IMR-90 (cell line): ENCODE data around the gene AGMO. TPM values are rescaled to one million over a fixed set of nuclear protein-coding genes. Genes with fewer than 3 reads are reported as not detected.

Source experiments
- ATAC-seq: fragments of 200-7000 bp; cut with Tn5 transposase; 2 replicates; pipeline ENCODE4 v1.9.1; 2020; ENCODE audit warnings: low read depth, mild to moderate bottlenecking, moderate library complexity
- BruUV-seq: library from RNA; stranded (reverse); fragments of 400-500 nt; replicated peaks from 2 replicates; lab custom pipeline; 2021; lab: Mats Ljungman, UMichigan
- CTCF ChIA-PET: fragments of 300-600 bp; formaldehyde crosslinking; extraction: SDS; loops from one replicate; lab custom pipeline; 2021; ENCODE audit warnings: antibody characterized with exemption; lab: Yijun Ruan, JAX
- POLR2A ChIA-PET: fragments of 300-600 bp; sonication (Branson Sonifier 250); formaldehyde crosslinking; loops from one replicate; lab custom pipeline; 2022; ENCODE audit warnings: antibody characterized with exemption; ENCODE audit not compliant: unreplicated experiment; lab: Charles Lee
- DNase-seq: peaks from one replicate; pipeline ENCODE4 v3.0.0; 2013
- H2AFZ ChIP-seq: replicated peaks from 2 replicates; pipeline ENCODE3; 2013; ENCODE audit warnings: low read length, mild to moderate bottlenecking; ENCODE audit not compliant: poor library complexity
- H2AK5ac ChIP-seq: 2 replicates; pipeline ENCODE4 v1.6.1; 2013; ENCODE audit warnings: low read depth, low read length, inconsistent platforms
- H2AK9ac ChIP-seq: replicated peaks from 2 replicates; pipeline ENCODE3; 2013; ENCODE audit warnings: mild to moderate bottlenecking, low read depth, low read length, moderate library complexity; ENCODE audit not compliant: poor library complexity
- H2BK120ac ChIP-seq: 2 replicates; pipeline ENCODE4 v1.6.1; 2013; ENCODE audit warnings: low read depth, low read length, inconsistent platforms
- H2BK15ac ChIP-seq: 3 replicates; pipeline ENCODE4 v1.6.1; 2013; ENCODE audit warnings: low read depth, low read length, inconsistent platforms
- H2BK20ac ChIP-seq: 2 replicates; pipeline ENCODE4 v1.6.1; 2013; ENCODE audit warnings: low read depth, mild to moderate bottlenecking, inconsistent platforms, low read length, moderate library complexity
- H2BK5ac ChIP-seq: 2 replicates; pipeline ENCODE4 v1.6.1; 2013; ENCODE audit warnings: mild to moderate bottlenecking, low read depth, low read length, inconsistent platforms; ENCODE audit not compliant: poor library complexity, severe bottlenecking
- H3K14ac ChIP-seq: replicated peaks from 2 replicates; pipeline ENCODE4 v1.6.1; 2013; ENCODE audit warnings: low read depth, low read length, inconsistent platforms
- H3K18ac ChIP-seq: 2 replicates; pipeline ENCODE4 v1.6.1; 2013; ENCODE audit warnings: low read depth, low read length, control low read depth
- H3K23ac ChIP-seq: 2 replicates; pipeline ENCODE4 v1.6.1; 2013; ENCODE audit warnings: low read depth, low read length, inconsistent platforms
- H3K27ac ChIP-seq: 2 replicates; pipeline ENCODE4 v1.5.1; 2013; ENCODE audit warnings: mild to moderate bottlenecking, control low read depth, low read length; ENCODE audit not compliant: insufficient read depth
- H3K27me3 ChIP-seq: 2 replicates; pipeline ENCODE4 v1.6.1; 2013; ENCODE audit warnings: low read length; ENCODE audit not compliant: control insufficient read depth, insufficient read depth
- H3K36me3 ChIP-seq: 2 replicates; pipeline ENCODE4 v1.6.1; 2013; ENCODE audit warnings: low read length, mixed read lengths; ENCODE audit not compliant: control insufficient read depth, insufficient read depth
- H3K4ac ChIP-seq: 2 replicates; pipeline ENCODE4 v1.6.1; 2013; ENCODE audit warnings: low read depth, low read length, inconsistent platforms
- H3K4me1 ChIP-seq: 2 replicates; pipeline ENCODE4 v1.6.1; 2013; ENCODE audit warnings: low read length, mixed read lengths; ENCODE audit not compliant: control insufficient read depth, insufficient read depth
- H3K4me2 ChIP-seq: 2 replicates; pipeline ENCODE4 v1.6.1; 2013; ENCODE audit warnings: low read depth, mild to moderate bottlenecking, control low read depth, low read length, moderate library complexity
- H3K4me3 ChIP-seq: 2 replicates; pipeline ENCODE4 v1.5.1; 2013; ENCODE audit warnings: low read depth, mild to moderate bottlenecking, control low read depth, low read length, moderate library complexity; ENCODE audit not compliant: insufficient read depth
- H3K56ac ChIP-seq: 2 replicates; pipeline ENCODE4 v1.6.1; 2013; ENCODE audit warnings: low read length, inconsistent platforms; ENCODE audit not compliant: insufficient read depth; ENCODE audit errors: extremely low read depth
- H3K79me1 ChIP-seq, 2 experiments: 2 replicates each; pipeline ENCODE4 v1.6.1; 2013; ENCODE audit warnings: low read length in 2 of 2, inconsistent platforms in 1 of 2, low read depth in 1 of 2
- H3K9ac ChIP-seq: 2 replicates; pipeline ENCODE4 v1.6.1; 2013; ENCODE audit warnings: low read depth, low read length, control low read depth
- H3K9me1 ChIP-seq: 2 replicates; pipeline ENCODE4 v1.6.1; 2013; ENCODE audit warnings: low read length, inconsistent platforms; ENCODE audit not compliant: insufficient read depth
- H3K9me3 ChIP-seq: 2 replicates; pipeline ENCODE4 v1.6.1; 2013; ENCODE audit warnings: low read length; ENCODE audit not compliant: control insufficient read depth, insufficient read depth
- H4K20me1 ChIP-seq: 2 replicates; pipeline ENCODE4 v1.6.1; 2013; ENCODE audit warnings: low read length, inconsistent platforms; ENCODE audit not compliant: insufficient read depth
- H4K5ac ChIP-seq: 2 replicates; pipeline ENCODE4 v1.6.1; 2013; ENCODE audit warnings: mild to moderate bottlenecking, low read depth, low read length, control low read depth
- H4K8ac ChIP-seq, 2 experiments: 2 replicates each; pipeline ENCODE4 v1.6.1; 2013; ENCODE audit warnings: low read depth in 2 of 2, low read length in 2 of 2, control low read depth in 1 of 2, inconsistent platforms in 1 of 2
- H4K91ac ChIP-seq: 2 replicates; pipeline ENCODE4 v1.6.1; 2013; ENCODE audit warnings: low read depth, low read length, inconsistent platforms; ENCODE audit not compliant: insufficient read depth
- BHLHE40 ChIP-seq: fragments of 150-350 bp; IDR thresholded peaks from 2 replicates; pipeline ENCODE4 v1.6.1; 2016; ENCODE audit warnings: mild to moderate bottlenecking, low read depth, low read length
- CEBPB ChIP-seq: IDR thresholded peaks from 2 replicates; pipeline ENCODE4 v1.6.1; 2012; ENCODE audit warnings: low read depth, low read length, improper control_type of control experiment
- ELK1 ChIP-seq: fragments of 150-350 bp; IDR thresholded peaks from 2 replicates; pipeline ENCODE4 v1.6.1; 2016; ENCODE audit warnings: low read depth, mild to moderate bottlenecking, low read length, moderate library complexity, borderline replicate concordance
- FOS ChIP-seq: fragments of 150-350 bp; IDR thresholded peaks from 2 replicates; pipeline ENCODE4 v1.6.1; 2016; ENCODE audit warnings: low read depth, low read length
- MAFK ChIP-seq: IDR thresholded peaks from 2 replicates; pipeline ENCODE4 v1.6.1; 2012; ENCODE audit warnings: low read depth, low read length, improper control_type of control experiment
- MXI1 ChIP-seq: IDR thresholded peaks from 2 replicates; pipeline ENCODE4 v1.6.1; 2012; ENCODE audit warnings: low read depth, mild to moderate bottlenecking, low read length, moderate library complexity, borderline replicate concordance
- NFE2L2 ChIP-seq: fragments of 150-350 bp; IDR thresholded peaks from 2 replicates; pipeline ENCODE4 v1.6.1; 2016; ENCODE audit warnings: low read depth, mild to moderate bottlenecking, low read length
- RAD21 ChIP-seq: IDR thresholded peaks from 2 replicates; pipeline ENCODE4 v1.6.1; 2012; ENCODE audit warnings: low read length, improper control_type of control experiment
- SMC3 ChIP-seq: fragments of 150-350 bp; IDR thresholded peaks from 2 replicates; pipeline ENCODE4 v1.6.1; 2016; ENCODE audit warnings: low read depth, mild to moderate bottlenecking, antibody characterized with exemption, low read length, moderate library complexity
- dilution Hi-C: fragments of 300-500 bp; cut with HindIII; formaldehyde crosslinking; loops from one replicate; pipeline ENCODE4 v1.14.3; 2018; ENCODE audit warnings: low sequenced_read_pairs; ENCODE audit not compliant: unreplicated experiment
- in situ Hi-C: fragments of 300-500 bp; cut with MboI; formaldehyde crosslinking; loops from 3 replicates; pipeline ENCODE4 v1.14.3; 2019; ENCODE audit warnings: low sequenced_read_pairs, inconsistent platforms, mixed read lengths
- intact Hi-C: fragments of 100-400 bp; cut with micrococcal nuclease; formaldehyde crosslinking; loops from 2 replicates; pipeline ENCODE4 v1.10.0; 2022
- polyA plus RNA-seq, 3 experiments: library from polyadenylated mRNA; depleted of rRNA; stranded (reverse); fragments of >200 nt; gene quantifications; 2 replicates each; pipeline ENCODE4 v1.2.3, GENCODE V29; 2012; ENCODE audit warnings: low replicate concordance in 1 of 3
- total RNA-seq: library from RNA; depleted of rRNA; stranded (reverse); fragments of >200 nt; gene quantifications from 2 replicates; pipeline ENCODE4 v1.2.3, GENCODE V29; 2012

Gene AGMO
- total and polyA plus RNA-seq, 2 of the 4 experiments (the other 2 are of a cell fraction), result not detected

DNA sequence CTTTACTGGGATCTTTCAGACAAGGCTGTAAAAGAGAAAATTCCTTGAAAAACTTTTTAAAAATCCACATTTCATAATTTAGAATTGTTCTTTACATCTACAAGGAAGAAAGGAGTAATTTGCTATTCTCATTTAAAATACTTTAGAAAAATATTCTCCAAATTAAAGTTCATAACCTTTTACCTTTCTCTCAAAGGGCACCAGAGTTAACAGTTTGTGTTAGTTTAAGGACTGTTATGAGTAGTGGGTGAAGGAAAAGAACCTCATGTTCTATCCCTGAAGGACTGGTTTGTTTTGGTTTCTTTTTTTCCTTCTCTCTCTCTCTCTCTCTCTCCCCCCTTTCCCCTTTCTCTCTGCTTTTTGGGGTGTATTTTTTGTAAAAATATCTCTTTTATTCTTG is 4.1 kb downstream of the AGMO start:
- no peak overlapping the region for H3K18ac ChIP-seq
- H4K5ac ChIP-seq, result no peak overlapping the region
- no peak overlapping the region for H3K23ac ChIP-seq
- BruUV-seq, result no TSS peak
- no peak overlapping the region for H2BK20ac ChIP-seq
- H3K4me2 ChIP-seq, result no peak overlapping the region
- no peak overlapping the region for H3K56ac ChIP-seq
- DNase-seq, result no peak
- no peak for TF ChIP-seq CEBPB
- no peak for TF ChIP-seq SMC3
- no peak for TF ChIP-seq MAFK
- TF ChIP-seq MXI1, result no peak
- no peak for TF ChIP-seq BHLHE40
- TF ChIP-seq RAD21, result no peak
- TF ChIP-seq FOS, result no peak
- TF ChIP-seq ELK1, result no peak
- TF ChIP-seq NFE2L2, result no peak
- peaks cover 2% of the 10 kb centered on the region; the same call in 1 of the 2 replicates for H3K4me1 ChIP-seq
- no peak overlapping the region for H4K8ac ChIP-seq
- no peak overlapping the region for H3K14ac ChIP-seq
- dilution Hi-C loops (no loop called here), in situ Hi-C loops (no loop called here), intact Hi-C loops (loop anchor here (5.0 kb wide), 1 partner anchor 250 kb away; no protein-coding TSS in a partner anchor)
- no peak for ATAC-seq
- no peaks in the 10 kb centered on the region for H4K20me1 ChIP-seq
- H3K9ac ChIP-seq, result no peak overlapping the region
- ChIA-PET POLR2A (no interaction called here), CTCF (no interaction called here)
- H3K4ac ChIP-seq, result no peak overlapping the region
- no peaks in the 10 kb centered on the region for H3K27me3 ChIP-seq
- H4K91ac ChIP-seq, result no peak overlapping the region
- no peak overlapping the region for H2AK9ac ChIP-seq
- H2BK15ac ChIP-seq, result no peak overlapping the region
- no peaks in the 10 kb centered on the region for H3K9me1 ChIP-seq
- H3K4me3 ChIP-seq, result no peak overlapping the region
- H2BK120ac ChIP-seq, result no peak overlapping the region
- no peaks in the 10 kb centered on the region for H3K79me1 ChIP-seq
- no peak overlapping the region for H2AFZ ChIP-seq
- H3K9me3 ChIP-seq, result no peaks in the 10 kb centered on the region
- H2BK5ac ChIP-seq, result no peak overlapping the region
- H2AK5ac ChIP-seq, result no peak overlapping the region
- no peak overlapping the region for H3K27ac ChIP-seq
- no peaks in the 10 kb centered on the region for H3K36me3 ChIP-seq
